NCI-H1694 (cell line): ENCODE results near the gene MYOG.
A peak's percentile ranks its signal among the peaks of the same experiment; 100 is the strongest.

Experiments
- DNase-seq: peaks from one replicate; lab custom pipeline; 2025; lab: John Stamatoyannopoulos, UW

The MYOG gene

GRCh38 chr1:203085528-203086406 is at the start of gene MYOG:
Gene MYOG, minus strand, starts transcription at chr1:203086012. Its CDS starts 51 bp downstream, at chr1:203085961.
- peak; percentile 44 for DNase-seq

- DNase-seq = no peak
Measured at GRCh38 chr1:203133970-203134725, 48.3 kb upstream of the MYOG start.

GRCh38 chr1:203131548-203132200 is 45.9 kb upstream of the MYOG start:
- no peak for DNase-seq

GRCh38 chr1:203130358-203130985 is 44.7 kb upstream of the MYOG start:
- DNase-seq = no peak

- DNase-seq = no peak
Measured at GRCh38 chr1:203129501-203130231, 43.9 kb upstream of the MYOG start.

GRCh38 chr1:203128716-203129500 is 43.1 kb upstream of the MYOG start:
- DNase-seq = no peak

- DNase-seq = no peak
Measured at GRCh38 chr1:203128431-203128715, 42.6 kb upstream of the MYOG start.

GRCh38 chr1:203127666-203128430 is 42.0 kb upstream of the MYOG start, which contains the start of gene ADORA1:
Gene ADORA1, plus strand, starts transcription at chr1:203127726. Its CDS starts 1,116 bp downstream, at chr1:203128842.
- peak; percentile 37 for DNase-seq

- DNase-seq = no peak
Measured at GRCh38 chr1:203126866-203127665, 41.3 kb upstream of the MYOG start.

GRCh38 chr1:203126151-203126865 is 40.5 kb upstream of the MYOG start:
- DNase-seq = peak; percentile 37

GRCh38 chr1:203124546-203125317 is 38.9 kb upstream of the MYOG start:
- DNase-seq = no peak

GRCh38 chr1:203124011-203124410 is 38.2 kb upstream of the MYOG start:
- no peak for DNase-seq

- no peak for DNase-seq
Measured at GRCh38 chr1:203122159-203122558, 36.3 kb upstream of the MYOG start.

- no peak for DNase-seq
Measured at GRCh38 chr1:203121186-203122015, 35.6 kb upstream of the MYOG start.

GRCh38 chr1:203120325-203121153 is 34.7 kb upstream of the MYOG start:
- no peak for DNase-seq
